HG03432 (cell line): Measurements from ENCODE around the gene CD164.
"Not testable (repeated sequence)": the region's sequence is repeated elsewhere in the genome, so short reads cannot be mapped to it uniquely, and the experiment has no call there.

ENCODE experiments used
- ATAC-seq: cut with Tn5 transposase; IDR thresholded peaks from one replicate; pipeline ENCODE4 v1.9.1; 2021; ENCODE audit warnings: mild to moderate bottlenecking, moderate library complexity; ENCODE audit not compliant: unreplicated experiment

The CD164 gene

GRCh38 chr6:109377717-109378116 is 4.5 kb downstream of the CD164 start:
- ATAC-seq = no peak

GRCh38 chr6:109374326-109374892 is 7.9 kb downstream of the CD164 start:
- no peak for ATAC-seq

GRCh38 chr6:109373762-109374161 is 8.5 kb downstream of the CD164 start:
- peak; percentile 94 for ATAC-seq

- ATAC-seq = peak; percentile 2
Measured at GRCh38 chr6:109373331-109373730, 8.9 kb downstream of the CD164 start.

- ATAC-seq = no peak
Measured at GRCh38 chr6:109372130-109372529, 10.1 kb downstream of the CD164 start.

- no peak for ATAC-seq
Measured at GRCh38 chr6:109370792-109371191, 11.5 kb downstream of the CD164 start.

GRCh38 chr6:109370336-109370735 is 11.9 kb downstream of the CD164 start:
- no peak for ATAC-seq

- ATAC-seq = no peak
Measured at GRCh38 chr6:109369728-109370127, 12.5 kb downstream of the CD164 start.

- not testable (repeated sequence) for ATAC-seq
Measured at GRCh38 chr6:109364382-109365078, 17.7 kb downstream of the CD164 start.

GRCh38 chr6:109363753-109364152 is 18.5 kb downstream of the CD164 start:
- ATAC-seq = no peak

GRCh38 chr6:109362102-109362884 is 20.0 kb downstream of the CD164 start:
- ATAC-seq = no peak

- no peak for ATAC-seq
Measured at GRCh38 chr6:109360791-109361190, 21.5 kb downstream of the CD164 start.

- no peak for ATAC-seq
Measured at GRCh38 chr6:109360281-109360680, 22.0 kb downstream of the CD164 start.

GRCh38 chr6:109359248-109359647 is 23.0 kb downstream of the CD164 start:
- no peak for ATAC-seq

- no peak for ATAC-seq
Measured at GRCh38 chr6:109358204-109358603, 24.1 kb downstream of the CD164 start.

- ATAC-seq = no peak
Measured at GRCh38 chr6:109356237-109356636, 26.0 kb downstream of the CD164 start.

GRCh38 chr6:109351231-109352130 is 30.8 kb downstream of the CD164 start:
- ATAC-seq = no peak

GRCh38 chr6:109349419-109349987 is 32.8 kb downstream of the CD164 start:
- ATAC-seq = no peak

GRCh38 chr6:109348226-109348625 is 34.0 kb downstream of the CD164 start:
- ATAC-seq = no peak

GRCh38 chr6:109347779-109348178 is 34.5 kb downstream of the CD164 start:
- no peak for ATAC-seq

GRCh38 chr6:109345986-109346385 is 36.3 kb downstream of the CD164 start:
- no peak for ATAC-seq
